A549 (cell line): Measurements from ENCODE around the gene JOSD1. TPM values are rescaled to one million over a fixed set of nuclear protein-coding genes. Genes with fewer than 3 reads are reported as not detected.

Experiments used
- ATAC-seq, 2 experiments: fragments of 200-7000 bp in 1 of 2; fragments of >200 bp in 1 of 2; cut with Nextera tagmentation in 1 of 2; cut with Tn5 transposase in 1 of 2; 3 replicates each; pipeline versions ENCODE4 v1.8.0 to v1.9.1; 2018 to 2020; ENCODE audit warnings: mild to moderate bottlenecking in 1 of 2, moderate library complexity in 1 of 2
- CTCF ChIA-PET: fragments of 300-600 bp; sonication (Branson Sonifier 250); formaldehyde crosslinking; extraction: SDS; loops from one replicate; lab custom pipeline; 2021; ENCODE audit warnings: antibody characterized with exemption, inconsistent platforms; lab: Yijun Ruan, JAX
- POLR2A ChIA-PET: fragments of 350-600 bp; formaldehyde crosslinking; extraction: SDS; loops from one replicate; lab custom pipeline; 2021; ENCODE audit warnings: antibody characterized with exemption, inconsistent platforms; lab: Yijun Ruan, JAX
- DNase-seq, 2 experiments: peaks; one replicate each; pipeline versions ENCODE4 v3.0.0 to v3.0.0-alpha.2; 2011 to 2016; ENCODE audit warnings: low read depth in 1 of 2, low spot score in 1 of 2
- FAIRE-seq: peaks from 2 replicates; lab custom pipeline; 2011; peaks lifted over from hg19 to GRCh38; lab: Jason Lieb, UNC
- H3K27ac ChIP-seq, 2 experiments: fragments of >200 bp; sonication (Bioruptor Twin); formaldehyde crosslinking; 3 replicates each; pipeline ENCODE4 v1.5.1; 2016 to 2017
- H3K4me1 ChIP-seq: fragments of >200 bp; sonication (Bioruptor Twin); formaldehyde crosslinking; 3 replicates; pipeline ENCODE4 v1.6.1; 2016
- H3K4me2 ChIP-seq: fragments of >200 bp; sonication (Bioruptor Twin); formaldehyde crosslinking; 3 replicates; pipeline ENCODE4 v1.6.1; 2016
- H3K4me3 ChIP-seq: fragments of >200 bp; sonication (Bioruptor Twin); formaldehyde crosslinking; 3 replicates; pipeline ENCODE4 v1.5.1; 2016
- H3K9me3 ChIP-seq: fragments of >200 bp; sonication (Bioruptor Twin); formaldehyde crosslinking; 3 replicates; pipeline ENCODE4 v1.6.1; 2016
- BHLHE40 ChIP-seq: IDR thresholded peaks from 2 replicates; pipeline ENCODE4 v1.6.1; 2012; ENCODE audit warnings: low read depth, low read length, inconsistent platforms
- CBX2 ChIP-seq: fragments of 200-600 bp; sonication (generic); IDR thresholded peaks from 2 replicates; pipeline ENCODE4 v1.6.1; 2016; ENCODE audit warnings: low read depth, mild to moderate bottlenecking, borderline replicate concordance
- EHF ChIP-seq: fragments of 250-450 bp; sonication (Bioruptor Pico); IDR thresholded peaks from 2 replicates; pipeline ENCODE4 v1.5.0; 2020; ENCODE audit warnings: mild to moderate bottlenecking
- EHMT2 ChIP-seq: fragments of 200-600 bp; sonication (generic); IDR thresholded peaks from 2 replicates; pipeline ENCODE4 v1.6.1; 2016; ENCODE audit warnings: antibody characterized with exemption, low read depth, mild to moderate bottlenecking, moderate library complexity
- EP300 ChIP-seq, 2 experiments: fragments of >200 bp; sonication (Bioruptor Twin); formaldehyde crosslinking; IDR thresholded peaks; 2 replicates in 1 of 2; 3 replicates in 1 of 2; pipeline ENCODE4 v1.6.1; 2016 to 2017
- ESRRA ChIP-seq: fragments of 150-350 bp; IDR thresholded peaks from 2 replicates; pipeline ENCODE4 v1.6.1; 2014; ENCODE audit warnings: mild to moderate bottlenecking, low read length, borderline replicate concordance
- FOSB ChIP-seq: fragments of 250-450 bp; sonication (Bioruptor Pico); IDR thresholded peaks from 2 replicates; pipeline ENCODE4 v1.5.0; 2020; ENCODE audit warnings: mild to moderate bottlenecking, moderate library complexity
- FOXS1 ChIP-seq: fragments of 250-450 bp; sonication (Bioruptor Pico); IDR thresholded peaks from 2 replicates; pipeline ENCODE4 v1.5.0; 2020; ENCODE audit warnings: mild to moderate bottlenecking, moderate library complexity
- HEYL ChIP-seq: fragments of 250-450 bp; sonication (Bioruptor Pico); IDR thresholded peaks from 2 replicates; pipeline ENCODE4 v1.8.0; 2021; ENCODE audit warnings: mild to moderate bottlenecking, moderate library complexity
- HMGXB4 ChIP-seq: fragments of 250-450 bp; sonication (Bioruptor Pico); IDR thresholded peaks from 2 replicates; pipeline ENCODE4 v1.5.0; 2021; ENCODE audit warnings: mild to moderate bottlenecking, moderate library complexity, borderline replicate concordance
- HOXB5 ChIP-seq: fragments of 250-450 bp; sonication (Bioruptor Pico); IDR thresholded peaks from 2 replicates; pipeline ENCODE4 v1.5.0; 2020; ENCODE audit warnings: mild to moderate bottlenecking, moderate library complexity
- JUNB ChIP-seq: fragments of >200 bp; sonication (Bioruptor Twin); formaldehyde crosslinking; IDR thresholded peaks from 2 replicates; pipeline ENCODE4 v1.6.1; 2016
- PBX3 ChIP-seq: IDR thresholded peaks from 2 replicates; pipeline ENCODE4 v1.6.1; 2012
- POLR2A ChIP-seq: IDR thresholded peaks from 2 replicates; pipeline ENCODE4 v1.6.1; 2012; ENCODE audit warnings: mild to moderate bottlenecking, low read length
- RFX5 ChIP-seq: fragments of 450-650 bp; IDR thresholded peaks from 2 replicates; pipeline ENCODE4 v1.7.1; 2014; ENCODE audit warnings: antibody characterized with exemption, mild to moderate bottlenecking, moderate library complexity
- SREBF2 ChIP-seq: fragments of 450-650 bp; IDR thresholded peaks from 2 replicates; pipeline ENCODE4 v1.6.1; 2014; ENCODE audit warnings: mild to moderate bottlenecking, moderate library complexity
- ZNF302 ChIP-seq: fragments of 250-450 bp; sonication (Bioruptor Pico); IDR thresholded peaks from 2 replicates; pipeline ENCODE4 v1.9.0; 2021; ENCODE audit warnings: inconsistent platforms, mild to moderate bottlenecking, moderate library complexity
- WGBS: methylation state at CpG from one replicate; pipeline ENCODE4 v1.1.6; 2017; ENCODE audit errors: missing lambda C conversion rate; 5-methylcytosine and 5-hydroxymethylcytosine counted together
- polyA plus RNA-seq, 4 experiments: library from polyadenylated mRNA; depleted of rRNA in 3 of 4; stranded (reverse); fragments of >200 nt; fragmentation: RNase III in 1 of 4; extraction: RNeasy Plus Mini Kit Qiagen cat#74134 plus additional on column Dnase treatment in 1 of 4; gene quantifications; 2 replicates in 3 of 4; 3 replicates in 1 of 4; pipeline ENCODE4 v1.2.3, GENCODE V29; 2011 to 2017

JOSD1 gene
- polyA plus RNA-seq, 2 of the 4 experiments (the other 2 are of a cell fraction) = 29.7 to 37.5 TPM

- no peak overlapping the region for H3K4me2 ChIP-seq
- TF ChIP-seq HOXB5 (CRISPR knock-in tag) = no peak
- no peak for TF ChIP-seq ESRRA
- TF ChIP-seq PBX3 = no peak
- TF ChIP-seq CBX2 = no peak
- no peak for TF ChIP-seq FOXS1 (CRISPR knock-in tag)
- no peak for TF ChIP-seq HEYL (CRISPR knock-in tag)
- TF ChIP-seq, all 56 proteins: peak for 0
- WGBS = 88% methylated on average over 8 of the region's 18 CpGs
- no peak for ATAC-seq
- Histone ChIP-seq H3K27ac (no peak overlapping the region), H3K9me3 (no peaks in the 10 kb centered on the region), H3K4me1 (no peaks in the 10 kb centered on the region), H3K4me3 (no peak overlapping the region)
- CTCF ChIA-PET = interaction anchor here (1.0 to 1.1 kb wide), 2 partner anchors 10 to 11 kb away, joined by 3 to 4 read pairs; no protein-coding TSS in a partner anchor
- no peak for DNase-seq
- no peak for FAIRE-seq
- POLR2A ChIA-PET = no interaction called here
These were observed 28.4 kb upstream of the JOSD1 start for GRCh38 chr22:38728871-38729796.

- DNase-seq (no peak), FAIRE-seq (no peak), ATAC-seq (no peak)
- H3K9me3 ChIP-seq = no peaks in the 10 kb centered on the region
- WGBS = 89% methylated on average over 6 of the region's 15 CpGs
- H3K4me1 ChIP-seq = no peaks in the 10 kb centered on the region
- no peak overlapping the region for H3K4me3 ChIP-seq
- POLR2A ChIA-PET = no interaction called here
- CTCF ChIA-PET = interaction anchor here (0.6 to 1.4 kb wide), 2 partner anchors 25 to 142 kb away, joined by 3 read pairs; no protein-coding TSS in a partner anchor
- TF ChIP-seq HMGXB4 (CRISPR knock-in tag) (no peak), EHMT2 (no peak), FOXS1 (CRISPR knock-in tag) (no peak), RFX5 (no peak), CBX2 (no peak), JUNB (no peak), BHLHE40 (no peak), EHF (CRISPR knock-in tag) (no peak)
- no peak overlapping the region for H3K4me2 ChIP-seq
- no peak overlapping the region for H3K27ac ChIP-seq
These were observed 27.0 kb upstream of the JOSD1 start for GRCh38 chr22:38727530-38728451.

GRCh38 chr22:38727123-38727522, 26.4 kb upstream of the JOSD1 start:
- Histone ChIP-seq H3K4me2 (no peak overlapping the region), H3K4me1 (no peaks in the 10 kb centered on the region), H3K27ac (no peak overlapping the region), H3K4me3 (no peak overlapping the region), H3K9me3 (no peaks in the 10 kb centered on the region)
- ChIA-PET CTCF (interaction anchor here (1.4 to 7.4 kb wide), 2 partner anchors 8 to 142 kb away, joined by 3 to 69 read pairs; no protein-coding TSS in a partner anchor), POLR2A (no interaction called here)
- FAIRE-seq = no peak
- no peak for TF ChIP-seq EHMT2
- no peak for TF ChIP-seq FOSB (CRISPR knock-in tag)
- TF ChIP-seq SREBF2 = no peak
- no peak for TF ChIP-seq BHLHE40
- TF ChIP-seq POLR2A = no peak
- no peak for TF ChIP-seq EP300 (IDR thresholded peaks at IDR 0.05)
- TF ChIP-seq CBX2 = no peak
- TF ChIP-seq JUNB = no peak
- no peak for TF ChIP-seq ZNF302 (CRISPR knock-in tag)
- no peak for TF ChIP-seq EHF (CRISPR knock-in tag)
- ATAC-seq = no peak
- WGBS = 92% methylated on average over 11 of the region's 12 CpGs
- DNase-seq = no peak
